Muscle layer of duodenum (tissue), 2 donors: Measurements from ENCODE around the gene ESYT1.

ENCODE experiments used
- H3K27ac ChIP-seq: one replicate; pipeline ENCODE4 v1.7.0; 2013; ENCODE audit warnings: mild to moderate bottlenecking, low read length
- H3K27me3 ChIP-seq: one replicate; pipeline ENCODE4 v1.7.0; 2013; ENCODE audit warnings: low read depth, mild to moderate bottlenecking, control low read depth, low read length
- H3K36me3 ChIP-seq, 2 donors: one replicate each; pipeline ENCODE4 v1.7.0; 2013; ENCODE audit warnings: low read length in 2 of 2, control low read depth in 1 of 2, mild to moderate bottlenecking in 1 of 2; ENCODE audit not compliant: insufficient read depth in 2 of 2, control insufficient read depth in 1 of 2
- H3K4me1 ChIP-seq, 2 donors: one replicate each; pipeline ENCODE4 v1.7.0; 2013; ENCODE audit warnings: low read length in 2 of 2, mild to moderate bottlenecking in 2 of 2, control low read depth in 1 of 2, moderate library complexity in 1 of 2; ENCODE audit not compliant: insufficient read depth in 2 of 2, control insufficient read depth in 1 of 2
- H3K4me3 ChIP-seq, 2 donors: one replicate each; pipeline ENCODE4 v1.7.0; 2013; ENCODE audit warnings: low read length in 2 of 2, low read depth in 1 of 2, mild to moderate bottlenecking in 1 of 2
- H3K9me3 ChIP-seq, 2 donors: one replicate each; pipeline ENCODE4 v1.7.0; 2013; ENCODE audit warnings: low read length in 2 of 2, control low read depth in 1 of 2, mild to moderate bottlenecking in 1 of 2; ENCODE audit not compliant: control insufficient read depth in 1 of 2
- donor health status: healthy.

ESYT1 gene

GRCh38 chr12:56119361-56119796, 8.7 kb upstream of the ESYT1 start:
- no peaks in the 10 kb centered on the region for H3K27me3 ChIP-seq
- peak overlapping the region; percentile 91 to 99 for H3K4me3 ChIP-seq
- peaks cover 16 to 41% of the 10 kb centered on the region in 2 donors for H3K4me1 ChIP-seq
- H3K27ac ChIP-seq: peak overlapping the region; percentile 100
- no peaks in the 10 kb centered on the region for H3K9me3 ChIP-seq
- H3K36me3 ChIP-seq: peaks cover 14 to 30% of the 10 kb centered on the region in 2 donors

GRCh38 chr12:56120158-56120846, 7.8 kb upstream of the ESYT1 start:
- H3K4me3 ChIP-seq: no peak overlapping the region
- H3K27ac ChIP-seq: peak overlapping the region; percentile 100
- peaks cover 14 to 30% of the 10 kb centered on the region in 2 donors for H3K36me3 ChIP-seq
- H3K4me1 ChIP-seq: peaks cover 16 to 49% of the 10 kb centered on the region in 2 donors
- no peaks in the 10 kb centered on the region for H3K27me3 ChIP-seq
- no peaks in the 10 kb centered on the region for H3K9me3 ChIP-seq

- Histone ChIP-seq H3K4me3 (no peak overlapping the region), H3K4me1 (peaks cover 21 to 58% of the 10 kb centered on the region in 2 donors), H3K27ac (no peak overlapping the region), H3K9me3 (no peaks in the 10 kb centered on the region), H3K36me3 (peaks cover 14 to 30% of the 10 kb centered on the region in 2 donors), H3K27me3 (no peaks in the 10 kb centered on the region)
Observed at GRCh38 chr12:56121204-56121870, 6.7 kb upstream of the ESYT1 start.

- Histone ChIP-seq H3K27ac (no peak overlapping the region), H3K4me3 (no peak overlapping the region), H3K4me1 (peaks cover 34 to 65% of the 10 kb centered on the region in 2 donors), H3K9me3 (no peaks in the 10 kb centered on the region), H3K36me3 (peaks cover 14 to 26% of the 10 kb centered on the region in 2 donors), H3K27me3 (no peaks in the 10 kb centered on the region)
Observed at GRCh38 chr12:56122637-56123036, 5.4 kb upstream of the ESYT1 start.

DNA sequence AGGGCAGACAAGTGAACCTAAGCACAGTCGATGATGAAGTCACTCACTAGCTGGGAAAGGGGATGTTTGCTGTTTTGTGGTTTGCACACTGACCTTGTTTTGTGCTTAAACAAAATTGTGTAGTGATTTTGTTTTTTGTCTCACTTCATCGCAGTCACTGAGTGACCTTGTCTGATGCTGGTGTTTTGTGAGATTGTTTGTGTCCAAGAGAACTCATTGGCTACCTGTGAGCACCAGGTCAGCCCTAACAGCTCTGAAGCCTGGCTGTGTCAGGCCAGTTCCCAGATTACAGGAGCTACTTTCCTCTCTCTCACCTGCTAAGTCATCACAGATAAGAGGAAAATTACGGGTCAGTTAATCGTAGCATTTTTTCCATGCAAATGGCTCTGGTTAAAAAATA, 3.9 kb upstream of the ESYT1 start:
- Histone ChIP-seq H3K4me1 (peaks cover 26 to 56% of the 10 kb centered on the region in 2 donors), H3K9me3 (no peaks in the 10 kb centered on the region), H3K4me3 (no peak overlapping the region), H3K27me3 (no peaks in the 10 kb centered on the region), H3K36me3 (peaks cover 14 to 26% of the 10 kb centered on the region in 2 donors), H3K27ac (no peak overlapping the region)

GRCh38 chr12:56126732-56127239, 1.3 kb upstream of the ESYT1 start:
- Histone ChIP-seq H3K4me3 (peak overlapping the region; percentile 92 to 94), H3K27ac (peak overlapping the region; percentile 94), H3K36me3 (peaks cover 11 to 24% of the 10 kb centered on the region in 2 donors), H3K9me3 (no peaks in the 10 kb centered on the region), H3K4me1 (peaks cover 18 to 55% of the 10 kb centered on the region in 2 donors), H3K27me3 (no peaks in the 10 kb centered on the region)

DNA sequence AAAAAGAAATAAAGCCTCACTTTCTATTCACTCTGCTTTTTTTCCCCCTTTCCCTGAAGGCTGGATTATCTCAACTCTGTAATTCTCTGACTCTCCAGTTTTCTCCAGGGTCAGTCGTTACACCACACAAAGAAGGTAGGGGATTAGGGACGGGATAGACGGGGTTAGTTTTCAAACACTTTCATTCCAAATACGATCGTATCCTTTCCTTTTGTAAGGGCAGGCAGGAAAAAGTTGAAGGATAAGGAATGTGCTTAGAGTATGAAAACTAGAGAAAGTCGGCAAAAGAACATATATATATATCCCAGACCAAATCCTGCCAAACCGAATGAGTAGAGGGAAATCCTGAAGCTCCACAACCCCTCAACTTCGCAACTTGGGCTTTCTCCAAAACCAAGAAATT, 581 bp upstream of the ESYT1 start:
- no peaks in the 10 kb centered on the region for H3K9me3 ChIP-seq
- peaks cover 17 to 26% of the 10 kb centered on the region in 2 donors for H3K36me3 ChIP-seq
- peak overlapping the region; percentile 92 to 94 for H3K4me3 ChIP-seq
- peaks cover 18 to 48% of the 10 kb centered on the region in 2 donors for H3K4me1 ChIP-seq
- H3K27ac ChIP-seq: peak overlapping the region; percentile 94
- H3K27me3 ChIP-seq: no peaks in the 10 kb centered on the region

DNA sequence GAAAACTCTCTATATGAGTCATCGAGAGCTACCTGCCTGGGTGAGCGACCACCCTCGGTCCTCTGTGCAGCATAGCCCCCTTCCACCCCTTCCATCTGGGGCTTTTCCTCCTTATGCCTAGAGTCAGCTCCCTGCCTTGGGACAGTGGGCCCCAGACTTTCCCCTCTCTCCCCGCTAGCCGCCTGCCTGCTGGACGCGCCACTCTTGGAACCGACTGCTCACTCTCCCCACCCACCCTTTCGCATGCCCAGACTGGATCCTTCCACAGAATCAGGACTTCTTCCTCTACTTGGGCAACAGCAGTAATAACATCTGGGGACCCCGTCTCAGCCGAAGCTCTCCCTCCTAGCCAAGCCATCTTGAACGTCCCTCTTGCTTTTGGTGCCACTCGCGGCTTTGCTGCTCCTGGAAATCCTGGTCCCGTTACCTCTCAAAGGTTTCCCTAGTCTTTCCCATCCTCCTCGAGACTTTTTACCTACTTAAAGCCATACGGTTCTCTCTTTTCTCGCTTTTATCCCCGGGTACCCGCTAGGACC, 671 bp downstream of the ESYT1 start:
- peak overlapping the region; percentile 92 to 94 for H3K4me3 ChIP-seq
- no peaks in the 10 kb centered on the region for H3K9me3 ChIP-seq
- H3K36me3 ChIP-seq: peaks cover 25 to 32% of the 10 kb centered on the region in 2 donors
- H3K27me3 ChIP-seq: no peaks in the 10 kb centered on the region
- peak overlapping the region; percentile 76 for H3K27ac ChIP-seq
- peaks cover 18 to 41% of the 10 kb centered on the region in 2 donors for H3K4me1 ChIP-seq

- Histone ChIP-seq H3K27me3 (no peaks in the 10 kb centered on the region), H3K4me3 (peak overlapping the region; percentile 92 to 94), H3K9me3 (no peaks in the 10 kb centered on the region), H3K27ac (peak overlapping the region; percentile 76), H3K36me3 (peaks cover 32 to 37% of the 10 kb centered on the region in 2 donors), H3K4me1 (peaks cover 18 to 41% of the 10 kb centered on the region in 2 donors)
Observed at GRCh38 chr12:56129206-56129941, 1.3 kb downstream of the ESYT1 start.

DNA sequence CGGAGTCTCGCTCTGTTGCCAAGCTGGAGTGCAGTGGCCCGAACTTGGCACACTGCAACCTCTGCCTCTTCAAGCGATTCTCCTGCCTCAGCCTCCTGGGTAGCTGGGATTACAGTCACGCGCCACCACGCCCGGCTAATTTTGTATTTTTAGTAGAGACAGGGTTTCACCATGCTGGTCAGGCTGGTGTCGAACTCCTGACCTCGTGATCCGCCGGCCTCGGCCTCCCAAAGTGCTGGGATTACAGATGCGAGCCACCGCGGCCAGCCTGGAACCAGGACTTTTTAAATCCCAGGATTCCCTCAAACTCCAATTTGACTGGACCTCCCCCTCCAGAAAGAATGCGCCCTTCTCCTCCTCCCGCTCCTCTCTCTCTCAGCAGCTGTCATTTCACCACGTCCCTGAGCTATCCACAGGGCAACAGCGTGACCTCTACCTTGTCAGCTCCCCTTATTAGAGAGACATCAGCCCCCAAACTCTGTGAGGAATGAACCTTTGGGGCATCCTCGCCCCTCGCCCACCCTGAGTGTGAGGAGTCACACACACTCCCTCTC, 2.0 kb downstream of the ESYT1 start:
- Histone ChIP-seq H3K4me3 (peak overlapping the region; percentile 11 to 94), H3K4me1 (peaks cover 18 to 36% of the 10 kb centered on the region in 2 donors), H3K27me3 (no peaks in the 10 kb centered on the region), H3K36me3 (peaks cover 37 to 41% of the 10 kb centered on the region in 2 donors), H3K27ac (peak overlapping the region; percentile 60), H3K9me3 (no peaks in the 10 kb centered on the region)
